ENCODE measurements around the gene LYSET.
"Not testable (repeated sequence)": the region's sequence is repeated elsewhere in the genome, so short reads cannot be mapped to it uniquely, and the experiment has no call there.

Gene LYSET

GRCh38 chr14:93165271-93166265, 19.5 kb upstream of the LYSET start:
- H3K27ac ChIP-seq, H3K4me3 ChIP-seq: not testable (repeated sequence)

DNA sequence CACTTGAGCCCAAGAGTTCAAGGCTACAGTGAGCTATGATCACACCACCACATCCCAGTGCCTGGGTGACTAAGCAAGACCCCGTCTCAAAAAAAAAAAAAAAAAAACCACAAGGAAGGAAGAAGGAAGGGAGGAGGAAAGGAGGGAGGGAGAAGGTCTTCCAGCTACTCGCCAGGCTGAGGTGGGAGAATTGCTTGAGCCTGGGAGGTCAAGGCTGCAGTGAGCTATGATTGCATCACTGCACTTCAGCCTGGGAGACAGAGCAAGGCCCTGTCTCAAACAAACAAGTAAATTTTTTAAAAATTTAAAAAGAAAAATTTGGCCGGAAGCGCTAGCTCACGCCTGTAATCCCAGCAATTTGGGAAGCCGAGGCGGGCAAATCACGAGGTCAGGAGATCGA, 16.5 kb upstream of the LYSET start:
- not testable (repeated sequence) for H3K27ac ChIP-seq, H3K4me3 ChIP-seq

- not testable (repeated sequence) for H3K27ac ChIP-seq, H3K4me3 ChIP-seq
Observed at GRCh38 chr14:93169619-93170018, 15.5 kb upstream of the LYSET start.

DNA sequence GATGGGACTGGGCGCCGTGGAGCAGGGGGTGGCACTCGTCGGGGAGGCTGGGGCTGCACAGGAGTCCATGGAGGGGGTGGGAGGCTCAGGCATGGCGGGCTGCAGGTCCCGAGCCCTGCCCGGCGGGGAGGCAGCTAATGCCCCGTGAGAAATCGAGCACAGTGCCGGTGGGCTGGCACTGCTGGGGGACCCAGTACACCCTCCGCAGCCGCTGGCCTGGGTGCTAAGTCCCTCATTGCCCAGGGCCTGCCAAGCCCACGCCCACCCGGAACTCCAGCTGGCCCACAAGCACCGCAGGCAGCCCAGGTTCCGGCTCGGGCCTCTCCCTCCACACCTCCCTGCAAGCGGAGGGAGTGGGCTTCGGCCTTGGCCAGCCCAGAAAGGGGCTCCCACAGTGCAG, 15.0 kb upstream of the LYSET start:
- not testable (repeated sequence) for H3K4me3 ChIP-seq, H3K27ac ChIP-seq

DNA sequence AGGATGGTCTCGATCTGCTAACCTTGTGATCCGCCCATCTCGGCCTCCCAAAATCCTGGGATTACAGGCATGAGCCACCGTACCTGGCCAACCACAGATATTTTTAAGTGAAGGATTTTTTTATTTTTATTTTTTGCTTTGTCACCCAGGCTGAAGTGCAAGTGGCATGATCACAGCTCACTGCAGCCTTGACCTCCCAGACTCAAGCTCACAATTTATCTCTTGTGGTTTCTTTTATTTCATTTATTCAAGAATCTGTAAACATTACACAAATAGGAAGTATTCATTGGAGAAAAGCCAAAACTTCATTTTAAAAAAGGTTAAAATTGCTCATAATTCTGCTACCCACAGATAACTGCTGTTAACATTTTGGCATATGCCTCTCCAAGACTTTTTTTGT, 13.7 kb upstream of the LYSET start:
- Histone ChIP-seq H3K4me3 (no peak overlapping the region), H3K27ac (no peak overlapping the region)

DNA sequence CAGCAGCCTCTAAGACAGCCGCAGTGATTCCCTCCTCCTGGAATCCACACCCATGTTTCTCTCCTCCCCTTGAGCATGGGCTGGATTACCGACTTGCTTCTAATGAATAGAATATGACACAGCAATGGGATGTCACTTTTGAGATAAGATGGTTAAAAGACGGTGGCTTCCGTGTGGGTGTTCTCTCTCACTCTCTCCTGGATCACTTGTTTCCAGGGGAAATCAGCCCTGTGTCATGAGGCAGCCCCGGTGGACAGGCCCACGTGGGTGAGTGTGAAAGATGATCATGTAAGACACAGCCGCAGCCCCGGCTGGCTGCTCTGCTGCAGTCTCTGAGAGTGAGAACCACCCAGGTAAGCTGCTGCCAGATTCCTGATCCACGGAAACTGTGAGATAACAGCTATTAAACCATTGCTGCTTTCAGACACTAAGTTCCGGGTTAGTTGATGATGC, 11.1 kb upstream of the LYSET start:
- Histone ChIP-seq H3K27ac (no peak overlapping the region), H3K4me3 (no peak overlapping the region)

DNA sequence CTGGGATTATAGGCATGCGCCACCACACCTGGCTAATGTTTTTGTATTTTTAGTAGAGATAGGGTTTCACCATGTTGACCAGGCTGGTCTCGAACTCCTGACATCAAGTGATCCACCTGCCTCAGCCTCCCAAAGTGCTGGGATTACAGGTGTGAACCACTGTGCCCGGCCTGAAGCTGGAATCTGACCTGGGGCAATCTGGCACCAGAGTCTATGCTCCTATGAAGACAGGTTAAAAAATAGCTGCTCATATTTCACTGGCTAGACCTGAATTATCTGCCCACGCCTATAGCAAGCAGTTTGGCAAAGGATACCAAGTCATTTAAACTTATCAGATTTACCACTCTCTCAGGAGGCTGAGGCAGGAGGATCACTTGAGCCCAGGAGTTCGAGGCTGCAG, 10.4 kb upstream of the LYSET start:
- H3K27ac ChIP-seq, H3K4me3 ChIP-seq: not testable (repeated sequence)

GRCh38 chr14:93175492-93175891, 9.6 kb upstream of the LYSET start:
- Histone ChIP-seq H3K27ac (no peak overlapping the region), H3K4me3 (no peak overlapping the region)

GRCh38 chr14:93183596-93184317, 1.4 kb upstream of the LYSET start:
- H3K4me3 ChIP-seq: peak overlapping the region; percentile 59 to 99 (median 98)
- peak overlapping the region in 19 of 21 experiments; percentile 79 to 97 (median 91) for H3K27ac ChIP-seq

DNA sequence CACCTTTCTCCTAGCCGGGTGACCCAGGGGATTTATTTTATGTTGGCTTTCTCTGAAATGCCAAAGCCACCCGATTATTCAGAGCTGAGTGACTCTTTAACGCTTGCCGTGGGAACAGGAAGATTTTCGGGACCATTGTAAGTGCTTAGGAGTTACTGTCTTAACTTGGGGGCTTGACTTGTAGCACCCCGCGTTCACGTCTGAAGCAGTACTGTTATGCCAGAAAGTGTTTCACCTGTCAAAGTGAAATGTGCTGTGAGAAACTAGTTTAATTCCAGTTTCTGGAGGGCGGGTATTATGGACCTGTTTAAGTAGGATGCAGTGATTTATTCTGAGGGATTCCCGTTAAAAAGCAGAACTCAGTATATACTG, 218 bp downstream of the LYSET start:
- peak overlapping the region; percentile 79 to 97 (median 90) for H3K27ac ChIP-seq

GRCh38 chr14:93186466-93186865, 1.3 kb downstream of the LYSET start:
- Histone ChIP-seq H3K27ac (peak overlapping the region in 5 of 21 experiments; percentile 87 to 96 (median 94)), H3K4me3 (peak overlapping the region in 1 of 7 experiments; percentile 1)

More for the DNA sequence above, 218 bp downstream of the LYSET start:
- H3K4me3 ChIP-seq: peak overlapping the region; percentile 59 to 99 (median 98)

- Histone ChIP-seq H3K27ac (peak overlapping the region in 2 of 21 experiments; percentile 87 to 91), H3K4me3 (no peak overlapping the region)
Observed at GRCh38 chr14:93186956-93187355, 1.8 kb downstream of the LYSET start.

- Histone ChIP-seq H3K27ac (no peak overlapping the region), H3K4me3 (no peak overlapping the region)
Observed at GRCh38 chr14:93195316-93195999, 10.3 kb downstream of the LYSET start.

- H3K4me3 ChIP-seq: no peak overlapping the region
- H3K27ac ChIP-seq: no peak overlapping the region
Observed at GRCh38 chr14:93199031-93199430, 13.9 kb downstream of the LYSET start.

DNA sequence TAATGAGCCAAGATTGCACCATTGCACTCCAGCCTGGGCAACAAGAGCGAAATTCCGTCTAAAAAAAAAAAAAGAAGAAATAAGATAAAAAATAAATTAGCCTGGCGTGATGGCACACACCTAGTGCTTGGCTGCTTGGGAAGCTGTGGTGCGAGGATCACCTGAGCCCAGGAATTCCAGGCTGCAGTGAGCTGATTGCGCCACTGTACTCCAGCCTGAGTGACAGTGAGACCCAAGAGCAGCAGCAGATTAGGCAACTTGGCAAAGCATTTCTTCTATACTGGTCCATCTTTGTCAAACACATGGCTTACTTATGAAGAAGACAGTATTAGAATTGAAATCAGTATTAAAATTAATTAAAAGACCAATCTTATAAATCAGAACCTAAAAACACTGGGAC, 15.4 kb downstream of the LYSET start:
- no peak overlapping the region for H3K4me3 ChIP-seq
- H3K27ac ChIP-seq: no peak overlapping the region

- Histone ChIP-seq H3K27ac (no peak overlapping the region), H3K4me3 (no peak overlapping the region)
Observed at GRCh38 chr14:93201155-93201704, 16.1 kb downstream of the LYSET start.

- H3K4me3 ChIP-seq: peak within 1 kb of the TSS; percentile 69 to 99 (median 86)
- peak within 1 kb of the TSS; percentile 54 to 95 (median 86) for H3K27ac ChIP-seq
Observed at GRCh38 chr14:93206793-93207467, 21.8 kb downstream of the LYSET start, which contains the start of the genes GON7 and UBR7. Gene GON7 (minus strand): TSS chr14:93207065. CDS start chr14:93207037, 28 bp downstream. Gene UBR7 (plus strand): TSS chr14:93207256. CDS start chr14:93207292, 36 bp downstream.

DNA sequence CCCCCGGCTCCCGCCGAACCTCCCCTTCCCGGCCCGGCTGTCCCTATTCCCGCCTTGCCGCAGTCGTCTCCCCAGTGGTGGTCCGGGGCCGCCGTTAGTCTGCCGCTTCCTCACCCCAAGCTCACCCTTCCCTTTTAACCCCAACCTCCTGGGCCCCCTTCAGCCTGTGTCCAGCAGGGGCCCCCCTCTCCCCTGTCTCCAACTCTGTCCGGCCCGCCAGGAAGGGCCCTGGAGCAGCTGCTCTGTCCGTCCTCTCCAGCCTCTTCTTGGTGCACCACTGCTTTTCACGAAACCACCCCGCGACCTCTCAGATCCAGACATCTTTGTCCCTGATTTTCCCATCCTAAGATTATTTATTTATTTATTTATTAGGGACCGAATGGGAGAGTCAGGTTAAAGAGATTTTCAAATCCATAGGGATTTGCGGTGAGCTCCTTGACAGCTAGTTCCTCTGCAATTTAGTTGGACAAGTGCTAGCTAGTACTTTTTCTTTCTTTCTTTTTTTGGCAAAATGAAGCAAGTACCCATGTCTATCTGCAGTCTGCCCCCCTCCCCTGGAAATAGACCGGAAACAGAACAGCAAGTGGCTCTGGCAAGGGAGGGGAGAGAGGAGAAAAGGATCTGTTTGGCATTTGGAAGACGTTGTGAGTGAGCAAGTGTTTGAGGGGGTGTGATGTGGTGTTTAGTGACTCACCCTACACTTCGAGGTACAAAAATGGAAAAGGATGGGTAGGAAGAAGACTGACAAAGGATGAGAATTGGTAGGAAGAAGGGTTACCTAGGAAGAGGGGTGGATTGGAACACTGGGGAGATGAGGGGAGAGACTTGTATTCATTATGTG, 22.6 kb downstream of the LYSET start:
- peak overlapping the region; percentile 69 to 99 (median 86) for H3K4me3 ChIP-seq
- peak overlapping the region; percentile 54 to 95 (median 86) for H3K27ac ChIP-seq
